GM12873 (cell line): ENCODE data around the gene ING3.

Experiments used
- TF ChIP-seq, protein P1 (sequence below): IDR thresholded peaks from 2 replicates; pipeline ENCODE4 v1.5.1; 2012; ENCODE audit warnings: low read depth, mild to moderate bottlenecking, moderate library complexity, low read length, control low read depth; ENCODE audit not compliant: insufficient read depth; ENCODE audit errors: missing control alignments

ING3 gene

GRCh38 chr7:120990468-120991118, 40.0 kb downstream of the ING3 start:
- TF ChIP-seq, protein P1, sequence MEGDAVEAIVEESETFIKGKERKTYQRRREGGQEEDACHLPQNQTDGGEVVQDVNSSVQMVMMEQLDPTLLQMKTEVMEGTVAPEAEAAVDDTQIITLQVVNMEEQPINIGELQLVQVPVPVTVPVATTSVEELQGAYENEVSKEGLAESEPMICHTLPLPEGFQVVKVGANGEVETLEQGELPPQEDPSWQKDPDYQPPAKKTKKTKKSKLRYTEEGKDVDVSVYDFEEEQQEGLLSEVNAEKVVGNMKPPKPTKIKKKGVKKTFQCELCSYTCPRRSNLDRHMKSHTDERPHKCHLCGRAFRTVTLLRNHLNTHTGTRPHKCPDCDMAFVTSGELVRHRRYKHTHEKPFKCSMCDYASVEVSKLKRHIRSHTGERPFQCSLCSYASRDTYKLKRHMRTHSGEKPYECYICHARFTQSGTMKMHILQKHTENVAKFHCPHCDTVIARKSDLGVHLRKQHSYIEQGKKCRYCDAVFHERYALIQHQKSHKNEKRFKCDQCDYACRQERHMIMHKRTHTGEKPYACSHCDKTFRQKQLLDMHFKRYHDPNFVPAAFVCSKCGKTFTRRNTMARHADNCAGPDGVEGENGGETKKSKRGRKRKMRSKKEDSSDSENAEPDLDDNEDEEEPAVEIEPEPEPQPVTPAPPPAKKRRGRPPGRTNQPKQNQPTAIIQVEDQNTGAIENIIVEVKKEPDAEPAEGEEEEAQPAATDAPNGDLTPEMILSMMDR: no peak

- TF ChIP-seq, protein P1: no peak
Observed at GRCh38 chr7:120991161-120991560, 40.6 kb downstream of the ING3 start.

- TF ChIP-seq, protein P1: no peak
Observed at GRCh38 chr7:120991581-120991980, 41.0 kb downstream of the ING3 start.

DNA sequence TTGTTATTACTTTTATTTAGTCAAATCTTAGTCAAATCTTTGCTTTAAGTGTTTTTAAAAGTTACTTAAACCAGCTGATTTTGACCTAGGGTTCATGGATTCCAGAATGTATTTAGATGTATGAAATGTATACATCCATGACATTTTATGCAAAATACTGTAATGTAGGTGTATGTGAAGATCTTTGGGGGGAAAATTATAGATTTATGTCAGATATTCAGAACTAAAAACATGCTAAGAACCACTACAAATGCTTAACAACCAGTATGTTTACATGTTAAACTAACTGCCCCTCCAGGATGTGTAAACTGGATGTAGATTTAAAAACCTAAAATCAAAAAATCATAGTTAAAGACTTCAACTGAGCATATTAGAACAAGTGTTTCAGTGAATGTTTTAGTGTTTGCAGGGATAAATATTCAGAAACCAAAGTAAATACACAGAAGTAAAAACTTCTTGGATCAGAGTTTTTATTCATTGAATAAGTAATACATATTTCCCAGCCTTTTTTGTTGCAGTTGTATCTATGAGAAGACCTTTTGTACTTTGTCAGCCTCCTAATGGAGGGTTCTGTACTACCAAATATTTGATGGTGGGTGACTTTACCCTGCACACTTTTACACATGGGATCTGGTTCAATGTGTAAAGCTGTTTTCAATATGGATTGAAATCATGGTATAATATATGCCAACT, 41.8 kb downstream of the ING3 start:
- TF ChIP-seq, protein P1: no peak

GRCh38 chr7:120992965-120993494, 42.5 kb downstream of the ING3 start:
- TF ChIP-seq, protein P1: no peak

DNA sequence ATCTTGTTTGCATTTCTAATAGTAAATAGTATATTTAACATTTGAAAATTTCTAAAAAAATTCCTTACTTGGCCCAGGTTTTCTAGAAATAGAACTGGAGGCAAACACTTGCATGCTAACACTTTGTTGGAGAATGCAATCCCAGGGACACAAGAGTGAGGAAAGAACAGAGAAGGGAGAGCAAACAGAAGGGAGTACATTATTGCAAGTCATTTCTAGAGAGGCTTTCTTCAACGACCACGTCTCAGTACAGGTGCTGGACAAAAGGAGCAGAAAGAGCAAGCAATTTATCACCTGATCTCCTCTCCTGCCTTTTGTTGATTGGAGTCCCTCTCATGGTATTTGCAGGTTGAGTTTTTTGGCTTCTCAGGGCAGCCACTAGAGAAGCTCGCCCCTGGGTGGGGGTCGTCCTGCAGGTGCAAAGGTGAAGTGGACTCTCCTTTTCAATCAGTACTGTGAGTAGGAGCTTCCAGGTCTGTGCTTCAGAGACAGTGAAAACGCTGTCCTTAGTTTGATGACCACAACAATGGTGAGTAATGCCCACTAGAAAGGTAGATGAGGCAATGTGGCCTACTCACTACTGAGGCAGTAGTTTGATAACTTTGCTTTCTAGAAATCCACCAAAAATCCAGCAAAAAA, 43.1 kb downstream of the ING3 start:
- TF ChIP-seq, protein P1: no peak
